ENCODE data around the gene STAT3. TPM values are rescaled to one million over a fixed set of nuclear protein-coding genes. Genes with fewer than 3 reads are reported as not detected.
A peak's percentile ranks its signal among the peaks of the same experiment; 100 is the strongest.

The STAT3 gene
- total and polyA plus RNA-seq, 8 donors = 31.3 to 207 (median 104) TPM

- Histone ChIP-seq H3K4me1 (peaks cover 57 to 100% (median 72%) of the 10 kb centered on the region in 4 donors), H3K27ac (peak overlapping the region in 4 of 5 donors; percentile 81 to 90 (median 82)), H3K27me3 (no peaks in the 10 kb centered on the region), H3K9me3 (no peaks in the 10 kb centered on the region), H3K4me3 (no peak overlapping the region), H3K36me3 (peaks cover 9 to 29% (median 24%) of the 10 kb centered on the region in 4 donors)
- 49 to 67% (median 57%) methylated on average over 5 of the region's 5 CpGs for WGBS, 5 donors
- TF ChIP-seq POLR2AphosphoS5 (IDR thresholded peaks at IDR 0.05) (no peak), POLR2A (IDR thresholded peaks at IDR 0.05) (no peak), EP300 (IDR thresholded peaks at IDR 0.05) (no peak), CTCF (IDR thresholded peaks at IDR 0.05) (no peak)
- intact Hi-C loops (cut with DNase I; ENCODE audit: low total_unique reads) = no loop called here
- DNase-seq = no peak
Observed at GRCh38 chr17:42406615-42407288, 18.5 kb upstream of the STAT3 start.

- Histone ChIP-seq H3K4me3 (no peak overlapping the region), H3K9me3 (no peaks in the 10 kb centered on the region), H3K36me3 (peaks cover 9 to 29% (median 24%) of the 10 kb centered on the region in 4 donors), H3K4me1 (peaks cover 52 to 96% (median 65%) of the 10 kb centered on the region in 4 donors), H3K27ac (peak overlapping the region in 4 of 5 donors; percentile 81 to 90 (median 82)), H3K27me3 (no peaks in the 10 kb centered on the region)
- DNase-seq = peak; percentile 90
- WGBS, 5 donors = 32 to 38% (median 36%) methylated on average over 25 to 26 of the region's 26 CpGs
- intact Hi-C loops (cut with DNase I; ENCODE audit: low total_unique reads) = no loop called here
- TF ChIP-seq POLR2AphosphoS5 (IDR thresholded peaks at IDR 0.05) (peak in 1 of 3 donors; percentile 68), POLR2A (IDR thresholded peaks at IDR 0.05) (no peak), EP300 (IDR thresholded peaks at IDR 0.05) (no peak), CTCF (IDR thresholded peaks at IDR 0.05) (peak in 5 of 7 experiments; percentile 70 to 93 (median 87))
Observed at GRCh38 chr17:42405963-42406495, 17.8 kb upstream of the STAT3 start.

- H3K4me3 ChIP-seq = no peak overlapping the region
- no peaks in the 10 kb centered on the region for H3K27me3 ChIP-seq
- DNase-seq = no peak
- intact Hi-C loops (cut with DNase I; ENCODE audit: low total_unique reads) = no loop called here
- H3K4me1 ChIP-seq = peaks cover 45 to 96% (median 57%) of the 10 kb centered on the region in 4 donors
- peaks cover 9 to 29% (median 24%) of the 10 kb centered on the region in 4 donors for H3K36me3 ChIP-seq
- H3K27ac ChIP-seq = peak overlapping the region in 3 of 5 donors; percentile 38 to 84 (median 81)
- 74 to 91% (median 90%) methylated on average over 33 to 35 of the region's 35 CpGs for WGBS, 5 donors
- TF ChIP-seq EP300 (IDR thresholded peaks at IDR 0.05) (no peak), POLR2A (IDR thresholded peaks at IDR 0.05) (no peak), CTCF (IDR thresholded peaks at IDR 0.05) (no peak), POLR2AphosphoS5 (IDR thresholded peaks at IDR 0.05) (no peak)
- no peaks in the 10 kb centered on the region for H3K9me3 ChIP-seq
Observed at GRCh38 chr17:42405076-42405475, 16.8 kb upstream of the STAT3 start.

GRCh38 chr17:42404326-42405055 lies 16.2 kb upstream of the STAT3 start:
- Histone ChIP-seq H3K36me3 (peaks cover 9 to 29% (median 24%) of the 10 kb centered on the region in 4 donors), H3K4me1 (peaks cover 39 to 96% (median 52%) of the 10 kb centered on the region in 4 donors), H3K4me3 (no peak overlapping the region), H3K27ac (peak overlapping the region in 2 of 5 donors; percentile 30 to 84), H3K9me3 (no peaks in the 10 kb centered on the region), H3K27me3 (no peaks in the 10 kb centered on the region)
- intact Hi-C loops (cut with DNase I; ENCODE audit: low total_unique reads) = loop anchor here (5.0 kb wide), 1 partner anchor 82 kb away; no protein-coding TSS in a partner anchor
- no peak for DNase-seq
- TF ChIP-seq CTCF (IDR thresholded peaks at IDR 0.05) = no peak
- no peak for TF ChIP-seq POLR2AphosphoS5 (IDR thresholded peaks at IDR 0.05)
- no peak for TF ChIP-seq EP300 (IDR thresholded peaks at IDR 0.05)
- TF ChIP-seq POLR2A (IDR thresholded peaks at IDR 0.05) = no peak
- 83 to 94% (median 86%) methylated on average over 54 to 63 of the region's 63 CpGs for WGBS, 5 donors

Measured in stomach (tissue), 9 donors.